GM04504 (cell line): ENCODE data around the gene CNTNAP2.

Source experiments
- DNase-seq: peaks from one replicate; pipeline ENCODE4 v3.0.0-alpha.2; 2012; ENCODE audit warnings: low read depth

The CNTNAP2 gene

GRCh38 chr7:146296028-146296427 lies 179.4 kb downstream of the CNTNAP2 start:
- DNase-seq = no peak

GRCh38 chr7:146314962-146315361 lies 198.4 kb downstream of the CNTNAP2 start:
- DNase-seq = no peak

GRCh38 chr7:146319629-146320028 lies 203.0 kb downstream of the CNTNAP2 start:
- no peak for DNase-seq

GRCh38 chr7:146321301-146321700 lies 204.7 kb downstream of the CNTNAP2 start:
- DNase-seq = no peak

GRCh38 chr7:146331369-146331768 lies 214.8 kb downstream of the CNTNAP2 start:
- no peak for DNase-seq

- no peak for DNase-seq
These were observed 228.7 kb downstream of the CNTNAP2 start for GRCh38 chr7:146345251-146345650.

- no peak for DNase-seq
These were observed 229.5 kb downstream of the CNTNAP2 start for GRCh38 chr7:146346096-146346495.

- DNase-seq = no peak
These were observed 238.6 kb downstream of the CNTNAP2 start for GRCh38 chr7:146355216-146355615.

GRCh38 chr7:146359176-146359575 lies 242.6 kb downstream of the CNTNAP2 start:
- DNase-seq = no peak

GRCh38 chr7:146366938-146367337 lies 250.3 kb downstream of the CNTNAP2 start:
- no peak for DNase-seq

GRCh38 chr7:146370171-146370570 lies 253.6 kb downstream of the CNTNAP2 start:
- no peak for DNase-seq

- DNase-seq = no peak
These were observed 258.6 kb downstream of the CNTNAP2 start for GRCh38 chr7:146375170-146375569.

- no peak for DNase-seq
These were observed 261.6 kb downstream of the CNTNAP2 start for GRCh38 chr7:146378196-146378595.

- no peak for DNase-seq
These were observed 270.5 kb downstream of the CNTNAP2 start for GRCh38 chr7:146387140-146387539.

- DNase-seq = no peak
These were observed 272.3 kb downstream of the CNTNAP2 start for GRCh38 chr7:146388928-146389327.

GRCh38 chr7:146393346-146393745 lies 276.7 kb downstream of the CNTNAP2 start:
- DNase-seq = no peak

GRCh38 chr7:146397141-146397540 lies 280.5 kb downstream of the CNTNAP2 start:
- no peak for DNase-seq

- no peak for DNase-seq
These were observed 285.3 kb downstream of the CNTNAP2 start for GRCh38 chr7:146401939-146402338.

GRCh38 chr7:146405737-146406136 lies 289.1 kb downstream of the CNTNAP2 start:
- no peak for DNase-seq

- no peak for DNase-seq
These were observed 295.4 kb downstream of the CNTNAP2 start for GRCh38 chr7:146411975-146412374.

- no peak for DNase-seq
These were observed 296.2 kb downstream of the CNTNAP2 start for GRCh38 chr7:146412781-146413180.

GRCh38 chr7:146414373-146414772 lies 297.8 kb downstream of the CNTNAP2 start:
- no peak for DNase-seq

- DNase-seq = no peak
These were observed 298.3 kb downstream of the CNTNAP2 start for GRCh38 chr7:146414937-146415336.

- DNase-seq = no peak
These were observed 300.6 kb downstream of the CNTNAP2 start for GRCh38 chr7:146417176-146417575.

- no peak for DNase-seq
These were observed 306.8 kb downstream of the CNTNAP2 start for GRCh38 chr7:146423446-146423845.
